Pancreas (tissue), 10 donors: ENCODE measurements around the gene ZDHHC17. TPM values are rescaled to one million over a fixed set of nuclear protein-coding genes. Genes with fewer than 3 reads are reported as not detected.
A peak's percentile ranks its signal among the peaks of the same experiment; 100 is the strongest.
"Not testable (repeated sequence)": the region's sequence is repeated elsewhere in the genome, so short reads cannot be mapped to it uniquely, and the experiment has no call there.

Experiments used
- ATAC-seq, 4 donors: fragments of 200-7000 bp; cut with Tn5 transposase; one replicate each; pipeline versions ENCODE4 v1.8.0 to v1.9.1; 2020; ENCODE audit warnings: mild to moderate bottlenecking in 4 of 4, moderate library complexity in 4 of 4
- DNase-seq, 6 donors: peaks; one replicate each; pipeline ENCODE4 v3.0.0-alpha.2; 2020
- FAIRE-seq: peaks from 2 replicates; lab custom pipeline; 2012; peaks lifted over from hg19 to GRCh38; lab: Jason Lieb, UNC
- H3K27ac ChIP-seq, 4 donors: fragments of 200-600 bp; sonication (generic); 1 replicate in 3 of 4; 2 replicates in 1 of 4; pipeline versions ENCODE4 v1.5.0 to v1.8.0; 2020
- H3K27me3 ChIP-seq, 4 donors: fragments of 200-600 bp; one replicate each; pipeline ENCODE4 v1.8.0; 2021
- H3K36me3 ChIP-seq, 3 donors: fragments of 200-600 bp; sonication (generic) in 1 of 3; one replicate each; pipeline versions ENCODE4 v1.5.0 to v1.8.0; 2020 to 2021
- H3K4me1 ChIP-seq, 3 donors: fragments of 200-600 bp; one replicate each; pipeline ENCODE4 v1.8.0; 2021
- H3K4me3 ChIP-seq, 4 donors: fragments of 200-600 bp; sonication (generic) in 2 of 4; one replicate each; pipeline versions ENCODE4 v1.5.0 to v1.8.0; 2020 to 2021
- H3K9me3 ChIP-seq, 4 donors: fragments of 200-600 bp; one replicate each; pipeline ENCODE4 v1.8.0; 2021
- WGBS, 2 donors: extraction: QIAGEN DNeasy Blood & Tissue Kit; methylation state at CpG; one replicate each; pipeline ENCODE4 v1.1.7; 2013; 5-methylcytosine and 5-hydroxymethylcytosine counted together
- intact Hi-C, 3 donors: fragments of 100-400 bp; cut with DNase I; formaldehyde crosslinking; loops; one replicate each; pipeline versions ENCODE4 v1.11.1 to v1.14.2; 2022
- polyA plus RNA-seq, 2 donors: library from polyadenylated mRNA; stranded (reverse); fragments of 200-250 nt; gene quantifications; one replicate each; pipeline ENCODE4 v1.2.3, GENCODE V29; 2013
- total RNA-seq, 6 donors: library from RNA; stranded (reverse); fragmentation: NEBNext Ultra II Directional in 4 of 6; extraction: Animal tissue kit (Norgen Biotek cat#: 25700) in 4 of 6; gene quantifications; one replicate each; pipeline versions ENCODE4 v1.2.1 to v1.2.4, GENCODE V29; 2021 to 2023
- TF ChIP-seq, protein P1 (sequence below), 4 donors: fragments of 200-600 bp; sonication (generic) in 3 of 4; IDR thresholded peaks; one replicate each; pipeline versions ENCODE4 v1.5.0 to v1.8.0; 2021; ENCODE audit warnings: antibody characterized with exemption in 4 of 4
- donor health status: healthy with polysubstance abuse.
- donor health status: DM: no; HTN: no; CAD: no; lungs with moderate emphysema.
- donor health status: DM: no; HTN: no; CAD: no.
- donor health status: control.
- donor health status: control.
- donor health status: Bipolar disorder and iron deficiency.
- donor health status: DM: yes; HTN: yes; CAD: no.
- donor health status: DM: no; HTN: no; CAD: no.
- donor health status: DM: no; HTN: no; CAD: no.
- donor health status: DM: yes; HTN: yes; CAD: no.

The ZDHHC17 gene
- total and polyA plus RNA-seq, 8 donors, result 9.5 to 24.3 (median 14.4) TPM

DNA sequence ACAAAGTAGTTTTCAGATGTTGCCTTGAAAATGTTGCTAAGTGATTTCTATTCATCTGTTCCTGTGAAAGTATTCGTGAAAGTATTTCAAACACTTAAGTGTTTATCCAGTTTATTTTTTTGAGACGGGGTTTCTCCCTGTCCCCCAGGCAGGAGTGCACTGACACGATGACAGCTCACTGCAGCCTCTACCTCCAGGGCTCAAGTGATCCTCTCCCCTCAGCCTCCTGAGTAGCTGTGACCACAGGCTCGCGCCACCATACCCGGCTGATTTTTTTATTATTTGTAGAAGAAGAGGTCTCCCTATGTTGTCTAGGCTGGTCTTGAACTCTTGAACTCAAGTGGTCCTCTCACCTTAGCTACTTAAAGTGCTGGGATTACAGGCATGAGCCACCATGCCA lies 1.7 kb downstream of the ZDHHC17 start:
- Histone ChIP-seq H3K4me3 (peak overlapping the region in 2 of 4 donors; percentile 75 to 81), H3K36me3 (no peaks in the 10 kb centered on the region), H3K9me3 (no peaks in the 10 kb centered on the region), H3K4me1 (peaks cover 7 to 21% (median 18%) of the 10 kb centered on the region in 3 donors), H3K27ac (peak overlapping the region in 1 of 4 donors; percentile 91), H3K27me3 (no peaks in the 10 kb centered on the region)
- intact Hi-C loops, result no loop called here
- WGBS, 2 donors, result 64 to 65% methylated on average over 6 of the region's 6 CpGs
- DNase-seq, result no peak
- FAIRE-seq, result no peak
- TF ChIP-seq, protein P1, sequence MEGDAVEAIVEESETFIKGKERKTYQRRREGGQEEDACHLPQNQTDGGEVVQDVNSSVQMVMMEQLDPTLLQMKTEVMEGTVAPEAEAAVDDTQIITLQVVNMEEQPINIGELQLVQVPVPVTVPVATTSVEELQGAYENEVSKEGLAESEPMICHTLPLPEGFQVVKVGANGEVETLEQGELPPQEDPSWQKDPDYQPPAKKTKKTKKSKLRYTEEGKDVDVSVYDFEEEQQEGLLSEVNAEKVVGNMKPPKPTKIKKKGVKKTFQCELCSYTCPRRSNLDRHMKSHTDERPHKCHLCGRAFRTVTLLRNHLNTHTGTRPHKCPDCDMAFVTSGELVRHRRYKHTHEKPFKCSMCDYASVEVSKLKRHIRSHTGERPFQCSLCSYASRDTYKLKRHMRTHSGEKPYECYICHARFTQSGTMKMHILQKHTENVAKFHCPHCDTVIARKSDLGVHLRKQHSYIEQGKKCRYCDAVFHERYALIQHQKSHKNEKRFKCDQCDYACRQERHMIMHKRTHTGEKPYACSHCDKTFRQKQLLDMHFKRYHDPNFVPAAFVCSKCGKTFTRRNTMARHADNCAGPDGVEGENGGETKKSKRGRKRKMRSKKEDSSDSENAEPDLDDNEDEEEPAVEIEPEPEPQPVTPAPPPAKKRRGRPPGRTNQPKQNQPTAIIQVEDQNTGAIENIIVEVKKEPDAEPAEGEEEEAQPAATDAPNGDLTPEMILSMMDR (IDR thresholded peaks at IDR 0.05), result no peak
- ATAC-seq, result no peak

DNA sequence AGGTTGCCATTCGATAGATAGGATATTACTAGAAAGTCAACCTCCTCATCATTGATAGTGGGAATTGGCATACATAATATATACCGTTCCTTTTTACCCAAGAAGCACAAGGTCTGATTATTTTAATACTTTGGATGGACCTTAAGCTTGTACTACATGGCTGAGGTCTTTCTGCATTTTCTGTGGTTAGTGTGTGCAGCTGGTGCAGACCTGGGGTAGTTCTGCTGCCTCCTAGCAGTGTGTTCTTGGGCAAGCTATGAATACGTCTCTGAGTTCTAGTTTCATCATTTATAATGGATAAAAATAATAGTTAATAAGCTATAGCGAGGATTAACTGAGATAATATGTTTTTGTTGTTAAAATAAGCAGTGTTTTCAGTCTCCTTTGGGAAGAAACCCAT lies 2.2 kb downstream of the ZDHHC17 start:
- Histone ChIP-seq H3K36me3 (no peaks in the 10 kb centered on the region), H3K27ac (no peak overlapping the region), H3K4me3 (no peak overlapping the region), H3K4me1 (peaks cover 7 to 21% (median 18%) of the 10 kb centered on the region in 3 donors), H3K27me3 (no peaks in the 10 kb centered on the region), H3K9me3 (no peaks in the 10 kb centered on the region)
- FAIRE-seq (no peak), DNase-seq (no peak), ATAC-seq (no peak)
- intact Hi-C loops, result no loop called here
- TF ChIP-seq, protein P1 (IDR thresholded peaks at IDR 0.05), result no peak
- 91 to 95% methylated on average over 4 of the region's 4 CpGs for WGBS, 2 donors

- Histone ChIP-seq H3K27me3 (no peaks in the 10 kb centered on the region), H3K4me3 (no peak overlapping the region), H3K9me3 (no peaks in the 10 kb centered on the region), H3K27ac (no peak overlapping the region), H3K36me3 (no peaks in the 10 kb centered on the region), H3K4me1 (peaks cover 7 to 21% (median 18%) of the 10 kb centered on the region in 3 donors)
- no peak for DNase-seq
- WGBS, 2 donors, result 72% methylated on average over 3 of the region's 3 CpGs
- ATAC-seq, result no peak
- intact Hi-C loops, result no loop called here
- FAIRE-seq, result no peak
- TF ChIP-seq, protein P1 (IDR thresholded peaks at IDR 0.05), result no peak
These were observed 4.7 kb downstream of the ZDHHC17 start for GRCh38 chr12:76768576-76768975.

- intact Hi-C loops, result no loop called here
- H3K4me1 ChIP-seq, result peaks cover 8 to 34% (median 15%) of the 10 kb centered on the region in 3 donors
These were observed 13.9 kb downstream of the ZDHHC17 start for GRCh38 chr12:76777765-76778216.

GRCh38 chr12:76778364-76778763 lies 14.4 kb downstream of the ZDHHC17 start:
- Histone ChIP-seq H3K4me1 (peaks cover 8 to 34% (median 15%) of the 10 kb centered on the region in 3 donors), H3K27ac (no peak overlapping the region), H3K27me3 (no peaks in the 10 kb centered on the region), H3K9me3 (no peaks in the 10 kb centered on the region), H3K36me3 (no peaks in the 10 kb centered on the region), H3K4me3 (no peak overlapping the region)
- no peak for ATAC-seq
- no peak for FAIRE-seq
- 95 to 98% methylated on average over 5 of the region's 5 CpGs for WGBS, 2 donors
- no peak for DNase-seq
- intact Hi-C loops, result no loop called here
- TF ChIP-seq, protein P1 (IDR thresholded peaks at IDR 0.05), result no peak

More at GRCh38 chr12:76777765-76778216, 13.9 kb downstream of the ZDHHC17 start:
- no peaks in the 10 kb centered on the region for H3K36me3 ChIP-seq
- FAIRE-seq (no peak), DNase-seq (no peak), ATAC-seq (peak in 3 of 4 donors; percentile 53 to 61 (median 57))
- H3K27ac ChIP-seq, result no peak overlapping the region
- H3K27me3 ChIP-seq, result no peaks in the 10 kb centered on the region
- WGBS, 2 donors, result 59 to 65% methylated on average over 5 of the region's 5 CpGs
- TF ChIP-seq, protein P1 (IDR thresholded peaks at IDR 0.05), result no peak
- H3K4me3 ChIP-seq, result no peak overlapping the region
- no peaks in the 10 kb centered on the region for H3K9me3 ChIP-seq

DNA sequence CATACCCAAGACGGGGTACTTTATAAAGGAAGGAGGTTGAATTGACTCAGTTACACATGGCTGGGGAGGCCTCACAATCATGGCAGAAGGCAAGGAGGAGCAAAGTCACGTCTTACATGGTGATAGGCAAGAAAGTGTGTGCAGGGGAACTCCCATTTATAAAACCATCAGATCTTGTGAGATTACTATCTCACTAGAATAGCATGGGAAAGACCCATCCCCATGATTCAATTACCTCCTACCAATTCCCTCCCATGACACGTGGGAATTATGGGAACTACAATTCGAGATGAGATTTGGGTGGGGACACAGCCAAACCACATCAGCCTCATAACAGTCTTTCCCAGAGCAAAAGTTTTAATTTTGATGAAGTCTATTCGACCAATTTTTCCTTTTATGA lies 15.4 kb downstream of the ZDHHC17 start:
- WGBS, 2 donors, result 93 to 95% methylated on average over 5 of the region's 5 CpGs
- FAIRE-seq, H3K27me3 ChIP-seq, H3K36me3 ChIP-seq, intact Hi-C loops, H3K9me3 ChIP-seq, ATAC-seq, DNase-seq, H3K27ac ChIP-seq, H3K4me3 ChIP-seq: not testable (repeated sequence)
- peaks cover 9 to 34% (median 15%) of the 10 kb centered on the region in 3 donors for H3K4me1 ChIP-seq
